HEK293 (cell line): Measurements from ENCODE around the gene RGSL1.
A peak's percentile ranks its signal among the peaks of the same experiment; 100 is the strongest.

Experiments
- KLF9 ChIP-seq: fragments of 450-650 bp; formaldehyde crosslinking; IDR thresholded peaks from 2 replicates; pipeline ENCODE4 v1.5.1; 2016; ENCODE audit warnings: missing biosample characterization, missing genetic modification characterization, low read depth
- MYNN ChIP-seq: fragments of 450-650 bp; formaldehyde crosslinking; IDR thresholded peaks from 2 replicates; pipeline ENCODE4 v1.5.1; 2016; ENCODE audit warnings: missing biosample characterization, missing genetic modification characterization, borderline replicate concordance
- REPIN1 ChIP-seq: fragments of 450-650 bp; formaldehyde crosslinking; IDR thresholded peaks from 2 replicates; pipeline ENCODE4 v1.5.1; 2017; ENCODE audit warnings: missing biosample characterization, missing genetic modification characterization, low read depth
- SCRT1 ChIP-seq: fragments of 450-650 bp; formaldehyde crosslinking; IDR thresholded peaks from 2 replicates; pipeline ENCODE4 v1.5.1; 2016; ENCODE audit warnings: missing biosample characterization, missing genetic modification characterization, borderline replicate concordance
- SP2 ChIP-seq: fragments of 450-650 bp; formaldehyde crosslinking; IDR thresholded peaks from 2 replicates; pipeline ENCODE4 v1.5.1; 2016; ENCODE audit warnings: missing biosample characterization, missing genetic modification characterization
- TCF7L2 ChIP-seq: IDR thresholded peaks from 2 replicates; pipeline ENCODE4 v1.6.1; 2011; ENCODE audit warnings: low read depth, mild to moderate bottlenecking, inconsistent platforms, low read length, moderate library complexity, borderline replicate concordance
- ZBTB48 ChIP-seq: fragments of 450-650 bp; formaldehyde crosslinking; IDR thresholded peaks from 2 replicates; pipeline ENCODE4 v1.5.1; 2016; ENCODE audit warnings: missing biosample characterization, missing genetic modification characterization
- ZNF10 ChIP-seq: fragments of 450-650 bp; formaldehyde crosslinking; IDR thresholded peaks from 2 replicates; pipeline ENCODE4 v1.5.1; 2017; ENCODE audit warnings: missing biosample characterization, missing genetic modification characterization
- ZNF19 ChIP-seq: fragments of 450-650 bp; formaldehyde crosslinking; IDR thresholded peaks from 2 replicates; pipeline ENCODE4; 2016; ENCODE audit warnings: missing biosample characterization, missing genetic modification characterization, low read depth
- ZNF2 ChIP-seq: fragments of 450-650 bp; formaldehyde crosslinking; IDR thresholded peaks from 2 replicates; pipeline ENCODE4 v1.5.1; 2016; ENCODE audit warnings: missing biosample characterization, missing genetic modification characterization
- ZNF23 ChIP-seq: fragments of 450-650 bp; formaldehyde crosslinking; IDR thresholded peaks from 2 replicates; pipeline ENCODE4 v1.5.1; 2016; ENCODE audit warnings: missing biosample characterization, missing genetic modification characterization, borderline replicate concordance
- ZNF239 ChIP-seq: fragments of 450-650 bp; formaldehyde crosslinking; IDR thresholded peaks from 2 replicates; pipeline ENCODE4 v1.5.1; 2016; ENCODE audit warnings: missing biosample characterization, missing genetic modification characterization
- ZNF24 ChIP-seq: fragments of 450-650 bp; formaldehyde crosslinking; IDR thresholded peaks from 2 replicates; pipeline ENCODE4 v1.5.1; 2016; ENCODE audit warnings: missing biosample characterization, missing genetic modification characterization
- ZNF280C ChIP-seq: fragments of 450-650 bp; formaldehyde crosslinking; IDR thresholded peaks from 2 replicates; pipeline ENCODE4 v1.5.1; 2016; ENCODE audit warnings: missing biosample characterization, missing genetic modification characterization
- ZNF302 ChIP-seq: fragments of 450-650 bp; formaldehyde crosslinking; IDR thresholded peaks from 2 replicates; pipeline ENCODE4 v1.5.1; 2016; ENCODE audit warnings: missing biosample characterization, missing genetic modification characterization, low read depth
- ZNF335 ChIP-seq: fragments of 450-650 bp; formaldehyde crosslinking; conservative IDR thresholded peaks from 2 replicates; pipeline ENCODE4 v1.5.1; 2016; ENCODE audit warnings: missing biosample characterization, missing genetic modification characterization
- ZNF350 ChIP-seq: fragments of 450-650 bp; formaldehyde crosslinking; IDR thresholded peaks from 2 replicates; pipeline ENCODE4 v1.5.0; 2017; ENCODE audit warnings: missing biosample characterization, mild to moderate bottlenecking, missing genetic modification characterization
- ZNF426 ChIP-seq: fragments of 450-650 bp; formaldehyde crosslinking; IDR thresholded peaks from 2 replicates; pipeline ENCODE4 v1.5.1; 2017; ENCODE audit warnings: missing biosample characterization, missing genetic modification characterization, mild to moderate bottlenecking, inconsistent platforms, moderate library complexity
- ZNF521 ChIP-seq: fragments of 450-650 bp; formaldehyde crosslinking; IDR thresholded peaks from 2 replicates; pipeline ENCODE4 v1.5.1; 2017; ENCODE audit warnings: missing biosample characterization, mild to moderate bottlenecking, missing genetic modification characterization
- ZNF596 ChIP-seq: fragments of 450-650 bp; IDR thresholded peaks from 2 replicates; pipeline ENCODE4 v1.5.0; 2018; ENCODE audit warnings: missing biosample characterization, mild to moderate bottlenecking, missing genetic modification characterization, moderate library complexity
- ZNF654 ChIP-seq: fragments of 450-650 bp; formaldehyde crosslinking; IDR thresholded peaks from 2 replicates; pipeline ENCODE4 v1.5.1; 2016; ENCODE audit warnings: low read depth, missing biosample characterization, missing genetic modification characterization
- ZNF664 ChIP-seq: fragments of 450-650 bp; formaldehyde crosslinking; IDR thresholded peaks from 2 replicates; pipeline ENCODE4 v1.5.1; 2016; ENCODE audit warnings: missing biosample characterization, missing genetic modification characterization
- ZNF677 ChIP-seq: fragments of 450-650 bp; IDR thresholded peaks from 2 replicates; pipeline ENCODE4 v1.5.0; 2018; ENCODE audit warnings: missing biosample characterization, mild to moderate bottlenecking, missing genetic modification characterization, moderate library complexity
- ZNF701 ChIP-seq: fragments of 450-650 bp; formaldehyde crosslinking; IDR thresholded peaks from 2 replicates; pipeline ENCODE4 v1.5.1; 2016; ENCODE audit warnings: missing biosample characterization, missing genetic modification characterization
- ZNF704 ChIP-seq: fragments of 450-650 bp; formaldehyde crosslinking; IDR thresholded peaks from 2 replicates; pipeline ENCODE4 v1.5.1; 2016; ENCODE audit warnings: missing biosample characterization, missing genetic modification characterization
- TF ChIP-seq, protein P1 (sequence below): fragments of 450-650 bp; formaldehyde crosslinking; IDR thresholded peaks from 2 replicates; pipeline ENCODE4 v1.5.1; 2016; ENCODE audit warnings: missing biosample characterization, missing genetic modification characterization
- TF ChIP-seq, protein P2 (sequence below): fragments of 450-650 bp; formaldehyde crosslinking; IDR thresholded peaks from 2 replicates; pipeline ENCODE4 v1.5.1; 2017; ENCODE audit warnings: missing biosample characterization, missing genetic modification characterization
- TF ChIP-seq, protein P3 (sequence below): fragments of 450-650 bp; formaldehyde crosslinking; IDR thresholded peaks from 2 replicates; pipeline ENCODE4 v1.5.1; 2016; ENCODE audit warnings: missing biosample characterization, missing genetic modification characterization
- TF ChIP-seq, protein P4 (sequence below): fragments of 450-650 bp; formaldehyde crosslinking; optimal IDR thresholded peaks from 2 replicates; pipeline ENCODE3; 2016; ENCODE audit warnings: missing biosample characterization, mild to moderate bottlenecking, missing genetic modification characterization

Gene RGSL1

DNA sequence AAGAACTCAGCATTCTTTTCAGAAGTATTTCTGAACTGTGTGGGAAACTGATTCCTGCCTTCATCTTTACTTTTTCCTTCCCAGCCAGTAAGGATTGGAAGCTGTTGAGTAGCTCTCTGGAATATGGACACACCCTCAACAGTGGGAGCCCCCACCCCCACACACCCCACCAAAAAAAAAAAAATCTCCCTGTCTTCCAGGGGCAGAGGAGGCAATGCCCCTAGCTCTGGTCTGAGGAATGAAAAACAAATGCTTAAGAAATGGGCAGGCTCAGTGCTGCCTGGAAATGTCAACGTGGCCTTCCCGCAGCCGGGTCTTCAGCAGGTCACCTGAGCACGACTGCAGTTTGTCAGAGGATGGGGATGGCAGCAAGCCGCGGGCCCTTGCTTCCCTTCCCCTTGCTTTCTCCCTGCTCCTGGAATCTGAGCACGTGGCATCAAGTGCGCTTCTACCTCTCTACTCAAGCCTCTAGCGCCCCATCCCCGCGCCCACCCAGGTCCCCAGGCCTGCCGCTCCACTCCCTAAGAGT lies 153.8 kb downstream of the RGSL1 start (continued):
- no peak for TF ChIP-seq ZNF239 (tag by site-specific recombination)
- TF ChIP-seq ZBTB48 (tag by site-specific recombination), result no peak
- TF ChIP-seq, protein P1, sequence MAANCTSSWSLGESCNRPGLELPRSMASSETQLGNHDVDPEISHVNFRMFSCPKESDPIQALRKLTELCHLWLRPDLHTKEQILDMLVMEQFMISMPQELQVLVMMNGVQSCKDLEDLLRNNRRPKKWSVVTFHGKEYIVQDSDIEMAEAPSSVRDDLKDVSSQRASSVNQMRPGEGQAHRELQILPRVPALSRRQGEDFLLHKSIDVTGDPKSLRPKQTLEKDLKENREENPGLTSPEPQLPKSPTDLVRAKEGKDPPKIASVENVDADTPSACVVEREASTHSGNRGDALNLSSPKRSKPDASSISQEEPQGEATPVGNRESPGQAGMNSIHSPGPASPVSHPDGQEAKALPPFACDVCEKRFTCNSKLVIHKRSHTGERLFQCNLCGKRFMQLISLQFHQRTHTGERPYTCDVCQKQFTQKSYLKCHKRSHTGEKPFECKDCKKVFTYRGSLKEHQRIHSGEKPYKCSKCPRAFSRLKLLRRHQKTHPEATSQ, result 0 out of 2 replicates have a peak, but pooled peaks have one; percentile 44
- TF ChIP-seq ZNF2, result no peak; the same call in 1 of the 2 replicates
- no peak for TF ChIP-seq ZNF23 (tag by site-specific recombination)
- TF ChIP-seq ZNF521 (tag by site-specific recombination), result no peak
- TF ChIP-seq ZNF302, result no peak
- TF ChIP-seq ZNF701 (tag by site-specific recombination), result no peak
- TF ChIP-seq ZNF426, result no peak
- TF ChIP-seq ZNF704 (tag by site-specific recombination), result no peak
- TF ChIP-seq ZNF596 (tag by site-specific recombination), result no peak
- TF ChIP-seq, protein P2, sequence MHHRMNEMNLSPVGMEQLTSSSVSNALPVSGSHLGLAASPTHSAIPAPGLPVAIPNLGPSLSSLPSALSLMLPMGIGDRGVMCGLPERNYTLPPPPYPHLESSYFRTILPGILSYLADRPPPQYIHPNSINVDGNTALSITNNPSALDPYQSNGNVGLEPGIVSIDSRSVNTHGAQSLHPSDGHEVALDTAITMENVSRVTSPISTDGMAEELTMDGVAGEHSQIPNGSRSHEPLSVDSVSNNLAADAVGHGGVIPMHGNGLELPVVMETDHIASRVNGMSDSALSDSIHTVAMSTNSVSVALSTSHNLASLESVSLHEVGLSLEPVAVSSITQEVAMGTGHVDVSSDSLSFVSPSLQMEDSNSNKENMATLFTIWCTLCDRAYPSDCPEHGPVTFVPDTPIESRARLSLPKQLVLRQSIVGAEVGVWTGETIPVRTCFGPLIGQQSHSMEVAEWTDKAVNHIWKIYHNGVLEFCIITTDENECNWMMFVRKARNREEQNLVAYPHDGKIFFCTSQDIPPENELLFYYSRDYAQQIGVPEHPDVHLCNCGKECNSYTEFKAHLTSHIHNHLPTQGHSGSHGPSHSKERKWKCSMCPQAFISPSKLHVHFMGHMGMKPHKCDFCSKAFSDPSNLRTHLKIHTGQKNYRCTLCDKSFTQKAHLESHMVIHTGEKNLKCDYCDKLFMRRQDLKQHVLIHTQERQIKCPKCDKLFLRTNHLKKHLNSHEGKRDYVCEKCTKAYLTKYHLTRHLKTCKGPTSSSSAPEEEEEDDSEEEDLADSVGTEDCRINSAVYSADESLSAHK (tag by site-specific recombination), result no peak
- TF ChIP-seq ZNF350, result no peak
- TF ChIP-seq ZNF335, result peak; percentile 30
- no peak for TF ChIP-seq TCF7L2
- no peak for TF ChIP-seq ZNF24 (tag by site-specific recombination)
- no peak for TF ChIP-seq MYNN
- no peak for TF ChIP-seq ZNF19 (tag by site-specific recombination)
- no peak for TF ChIP-seq ZNF654 (tag by site-specific recombination)
- TF ChIP-seq REPIN1 (tag by site-specific recombination), result no peak
- TF ChIP-seq ZNF280C (tag by site-specific recombination), result no peak
- TF ChIP-seq KLF9 (tag by site-specific recombination), result peak; percentile 31; the same call in 1 of the 2 replicates
- TF ChIP-seq SCRT1 (tag by site-specific recombination), result no peak
- TF ChIP-seq, protein P3, sequence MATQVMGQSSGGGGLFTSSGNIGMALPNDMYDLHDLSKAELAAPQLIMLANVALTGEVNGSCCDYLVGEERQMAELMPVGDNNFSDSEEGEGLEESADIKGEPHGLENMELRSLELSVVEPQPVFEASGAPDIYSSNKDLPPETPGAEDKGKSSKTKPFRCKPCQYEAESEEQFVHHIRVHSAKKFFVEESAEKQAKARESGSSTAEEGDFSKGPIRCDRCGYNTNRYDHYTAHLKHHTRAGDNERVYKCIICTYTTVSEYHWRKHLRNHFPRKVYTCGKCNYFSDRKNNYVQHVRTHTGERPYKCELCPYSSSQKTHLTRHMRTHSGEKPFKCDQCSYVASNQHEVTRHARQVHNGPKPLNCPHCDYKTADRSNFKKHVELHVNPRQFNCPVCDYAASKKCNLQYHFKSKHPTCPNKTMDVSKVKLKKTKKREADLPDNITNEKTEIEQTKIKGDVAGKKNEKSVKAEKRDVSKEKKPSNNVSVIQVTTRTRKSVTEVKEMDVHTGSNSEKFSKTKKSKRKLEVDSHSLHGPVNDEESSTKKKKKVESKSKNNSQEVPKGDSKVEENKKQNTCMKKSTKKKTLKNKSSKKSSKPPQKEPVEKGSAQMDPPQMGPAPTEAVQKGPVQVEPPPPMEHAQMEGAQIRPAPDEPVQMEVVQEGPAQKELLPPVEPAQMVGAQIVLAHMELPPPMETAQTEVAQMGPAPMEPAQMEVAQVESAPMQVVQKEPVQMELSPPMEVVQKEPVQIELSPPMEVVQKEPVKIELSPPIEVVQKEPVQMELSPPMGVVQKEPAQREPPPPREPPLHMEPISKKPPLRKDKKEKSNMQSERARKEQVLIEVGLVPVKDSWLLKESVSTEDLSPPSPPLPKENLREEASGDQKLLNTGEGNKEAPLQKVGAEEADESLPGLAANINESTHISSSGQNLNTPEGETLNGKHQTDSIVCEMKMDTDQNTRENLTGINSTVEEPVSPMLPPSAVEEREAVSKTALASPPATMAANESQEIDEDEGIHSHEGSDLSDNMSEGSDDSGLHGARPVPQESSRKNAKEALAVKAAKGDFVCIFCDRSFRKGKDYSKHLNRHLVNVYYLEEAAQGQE (tag by site-specific recombination), result no peak
- TF ChIP-seq ZNF10 (tag by site-specific recombination), result no peak
- no peak for TF ChIP-seq ZNF664
- TF ChIP-seq ZNF677 (tag by site-specific recombination), result no peak
- no peak for TF ChIP-seq SP2 (tag by site-specific recombination)
- TF ChIP-seq, protein P4, sequence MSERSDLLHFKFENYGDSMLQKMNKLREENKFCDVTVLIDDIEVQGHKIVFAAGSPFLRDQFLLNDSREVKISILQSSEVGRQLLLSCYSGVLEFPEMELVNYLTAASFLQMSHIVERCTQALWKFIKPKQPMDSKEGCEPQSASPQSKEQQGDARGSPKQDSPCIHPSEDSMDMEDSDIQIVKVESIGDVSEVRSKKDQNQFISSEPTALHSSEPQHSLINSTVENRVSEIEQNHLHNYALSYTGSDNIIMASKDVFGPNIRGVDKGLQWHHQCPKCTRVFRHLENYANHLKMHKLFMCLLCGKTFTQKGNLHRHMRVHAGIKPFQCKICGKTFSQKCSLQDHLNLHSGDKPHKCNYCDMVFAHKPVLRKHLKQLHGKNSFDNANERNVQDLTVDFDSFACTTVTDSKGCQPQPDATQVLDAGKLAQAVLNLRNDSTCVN (tag by site-specific recombination), result no peak
